ENCODE data around the gene TBR1.

TBR1 gene

DNA sequence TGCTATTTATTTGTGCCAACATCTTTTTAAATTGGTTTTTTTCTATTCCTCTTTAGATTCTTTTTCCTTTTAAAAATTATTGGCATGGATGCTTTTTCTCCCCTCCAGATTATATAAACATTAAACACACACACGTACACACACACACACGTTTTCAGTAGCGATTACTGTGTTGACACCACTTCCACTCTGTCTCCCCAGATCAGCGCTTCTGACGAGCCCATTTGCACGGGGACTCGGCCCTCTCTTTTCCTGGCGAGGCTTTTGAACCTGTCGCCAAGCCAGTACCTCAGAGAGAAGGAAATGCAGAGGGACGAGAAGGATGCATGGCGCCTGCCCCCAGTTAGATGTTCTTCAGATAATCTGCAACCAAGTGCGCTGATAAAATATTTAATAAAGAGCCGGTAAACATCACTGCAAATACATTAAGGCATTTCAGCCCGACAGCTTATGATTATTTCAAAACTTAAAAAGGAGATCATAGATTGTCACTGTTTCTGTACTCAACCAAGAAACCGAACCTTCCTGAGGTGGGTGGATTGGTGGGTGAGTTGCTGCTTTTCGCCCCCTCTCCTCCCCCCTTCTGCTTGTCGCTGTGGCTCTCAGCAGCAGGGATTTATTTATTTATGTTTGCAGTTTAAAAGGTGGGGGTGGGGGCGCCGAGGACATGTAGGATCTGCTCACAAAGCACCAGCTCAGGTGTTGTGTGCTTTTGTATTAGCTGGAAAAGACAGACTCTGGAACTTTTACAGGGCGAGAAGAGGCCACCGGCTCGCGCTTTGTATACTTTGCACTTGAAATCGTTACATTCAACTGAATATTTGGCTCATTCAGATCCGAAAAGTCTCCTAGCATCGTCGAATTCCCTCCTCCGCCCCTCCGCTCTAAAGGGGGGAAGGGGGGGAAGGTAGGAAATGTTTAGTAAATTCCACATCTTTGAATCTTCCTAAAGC is 787 bp upstream of the TBR1 start:
- no peak for DNase-seq (ENCODE audit: low spot score)

DNA sequence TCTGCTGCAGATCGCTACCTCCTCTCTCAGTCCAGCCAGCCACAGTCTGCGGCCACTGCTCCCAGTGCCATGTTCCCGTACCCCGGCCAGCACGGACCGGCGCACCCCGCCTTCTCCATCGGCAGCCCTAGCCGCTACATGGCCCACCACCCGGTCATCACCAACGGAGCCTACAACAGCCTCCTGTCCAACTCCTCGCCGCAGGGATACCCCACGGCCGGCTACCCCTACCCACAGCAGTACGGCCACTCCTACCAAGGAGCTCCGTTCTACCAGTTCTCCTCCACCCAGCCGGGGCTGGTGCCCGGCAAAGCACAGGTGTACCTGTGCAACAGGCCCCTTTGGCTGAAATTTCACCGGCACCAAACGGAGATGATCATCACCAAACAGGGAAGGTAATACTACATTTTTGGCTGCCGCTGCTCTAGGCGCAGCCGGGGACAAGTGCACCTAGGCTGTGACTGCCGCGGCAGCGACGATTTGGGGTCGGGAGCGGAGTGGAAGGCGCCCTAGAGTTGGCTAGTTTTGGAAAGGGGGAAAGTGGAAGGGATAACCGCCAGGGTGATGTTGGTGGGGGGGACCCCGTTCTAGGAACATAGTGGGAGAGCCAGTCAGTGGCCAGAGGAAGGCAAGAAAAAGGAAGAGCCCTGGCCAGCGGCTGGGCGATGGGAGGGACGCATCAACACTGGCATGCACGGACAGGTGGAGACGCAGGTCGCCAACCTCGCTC is 776 bp downstream of the TBR1 start:
- no peak for DNase-seq (ENCODE audit: low spot score)

DNA sequence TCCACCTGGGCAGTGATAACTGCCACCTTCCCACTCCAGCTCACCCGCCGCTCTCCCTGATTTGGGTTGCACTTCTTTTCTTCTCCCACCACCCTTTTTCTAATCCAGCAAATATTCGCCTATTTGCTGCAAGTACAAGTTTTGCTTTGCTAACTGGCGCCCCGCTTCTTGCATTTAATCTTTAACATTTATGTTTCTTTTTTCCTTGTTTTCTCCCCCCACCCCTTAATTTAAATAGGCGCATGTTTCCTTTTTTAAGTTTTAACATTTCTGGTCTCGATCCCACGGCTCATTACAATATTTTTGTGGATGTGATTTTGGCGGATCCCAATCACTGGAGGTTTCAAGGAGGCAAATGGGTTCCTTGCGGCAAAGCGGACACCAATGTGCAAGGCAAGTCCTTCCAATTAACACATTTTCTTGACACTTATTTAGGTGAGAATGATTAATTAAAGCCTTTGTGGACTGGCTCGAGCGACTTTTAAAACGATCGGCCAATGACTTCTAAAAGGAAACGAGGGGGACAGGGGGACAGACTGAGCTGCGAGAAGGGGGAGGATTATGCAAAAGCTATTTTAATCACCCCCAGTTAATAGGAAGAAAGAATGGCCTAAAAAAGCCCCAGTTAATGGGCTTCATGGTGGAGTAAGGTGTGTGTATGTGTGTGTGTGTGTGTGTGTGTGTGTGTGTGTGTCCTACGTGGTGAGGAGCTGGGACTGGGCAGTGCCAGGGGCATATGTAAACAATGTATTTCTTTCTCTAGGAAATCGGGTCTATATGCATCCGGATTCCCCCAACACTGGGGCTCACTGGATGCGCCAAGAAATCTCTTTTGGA is 1.6 kb downstream of the TBR1 start:
- DNase-seq (ENCODE audit: low spot score) = no peak

- no peak for DNase-seq (ENCODE audit: low spot score)
Measured at GRCh38 chr2:161418275-161418714, 2.2 kb downstream of the TBR1 start.

DNA sequence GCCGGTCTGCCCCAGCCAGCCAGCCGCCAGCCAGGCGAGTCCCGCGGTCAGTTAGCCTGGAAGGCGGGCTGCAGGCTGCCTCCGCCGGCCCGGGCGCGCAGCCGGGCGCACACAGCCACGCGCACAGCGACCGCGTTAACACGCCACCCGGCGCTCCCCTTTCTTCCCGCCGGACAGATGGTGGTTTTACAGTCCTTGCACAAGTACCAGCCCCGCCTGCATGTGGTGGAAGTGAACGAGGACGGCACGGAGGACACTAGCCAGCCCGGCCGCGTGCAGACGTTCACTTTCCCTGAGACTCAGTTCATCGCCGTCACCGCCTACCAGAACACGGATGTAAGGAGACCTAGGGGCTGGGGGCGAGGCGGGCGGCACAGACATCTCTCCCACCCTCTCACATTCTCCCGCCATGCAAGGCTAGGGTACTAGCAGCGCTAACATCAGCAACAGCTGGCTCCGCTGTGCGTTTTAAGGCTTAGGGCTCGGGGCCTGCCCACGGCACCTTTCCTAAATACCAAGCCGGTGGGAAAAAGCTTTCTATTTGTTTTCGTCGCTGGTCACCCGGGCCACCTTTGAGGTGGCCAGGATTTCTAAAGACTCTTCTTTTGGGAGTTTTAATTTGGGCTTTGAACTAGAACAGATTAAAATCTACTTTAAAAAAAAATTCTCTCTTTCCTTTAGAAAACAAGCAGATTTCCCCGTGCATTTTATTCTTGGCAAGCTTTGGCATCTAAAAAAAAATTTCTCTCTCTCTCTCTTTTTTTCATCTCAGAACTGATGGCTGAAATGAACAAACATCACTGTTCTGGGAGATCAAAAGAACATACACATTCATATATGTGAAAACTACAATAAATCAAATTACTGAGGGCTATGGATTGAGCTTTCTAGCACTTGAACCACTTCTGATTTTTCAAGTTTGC is 2.9 kb downstream of the TBR1 start:
- no peak for DNase-seq (ENCODE audit: low spot score)

DNA sequence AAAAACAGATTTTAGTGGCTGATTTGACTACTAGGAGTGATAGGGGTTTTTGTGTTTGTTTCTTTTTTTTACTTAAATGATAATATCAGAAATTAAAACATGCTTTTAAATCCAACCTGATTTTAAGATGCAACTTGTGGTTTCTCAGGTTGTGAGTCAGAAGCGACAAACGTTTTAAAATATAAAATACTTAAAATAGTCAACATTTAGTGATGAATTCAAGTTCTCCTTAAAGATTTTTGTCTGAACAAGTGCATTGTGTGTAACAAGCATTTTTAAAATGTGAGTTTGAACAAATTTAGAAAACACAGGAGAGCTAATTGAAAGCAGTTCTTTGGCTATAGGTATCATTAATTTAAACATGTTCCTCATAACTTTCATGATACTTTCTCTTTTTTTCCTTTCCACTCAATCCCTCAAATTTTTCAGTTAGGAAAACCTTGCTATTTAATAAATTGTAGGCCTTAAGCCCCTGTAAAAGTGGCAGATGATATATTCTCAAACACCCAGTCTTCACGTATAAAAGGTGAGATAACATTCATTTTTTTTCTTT is 3.6 kb downstream of the TBR1 start:
- DNase-seq (ENCODE audit: low spot score) = no peak

GRCh38 chr2:161420406-161421074 is 4.4 kb downstream of the TBR1 start:
- DNase-seq (ENCODE audit: low spot score) = no peak

DNA sequence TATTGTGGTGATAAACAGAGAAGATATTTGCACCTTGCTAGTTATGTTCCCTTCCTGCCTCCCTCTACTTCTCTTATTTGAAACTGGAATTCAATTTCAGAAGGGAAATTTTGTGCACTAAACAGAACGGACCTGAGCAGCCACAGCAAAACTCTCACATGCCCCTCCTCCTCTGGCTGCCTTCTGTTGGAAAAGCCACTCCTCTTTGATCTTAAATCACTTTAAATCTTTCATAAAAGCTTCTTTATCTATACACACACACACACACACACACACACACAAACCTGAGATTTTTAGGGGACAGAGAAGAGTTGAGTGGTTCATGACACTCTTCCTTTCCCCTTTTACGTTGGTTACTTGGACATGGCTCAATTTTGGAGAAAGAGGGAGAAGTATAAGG is 5.6 kb downstream of the TBR1 start:
- no peak for DNase-seq (ENCODE audit: low spot score)

DNA sequence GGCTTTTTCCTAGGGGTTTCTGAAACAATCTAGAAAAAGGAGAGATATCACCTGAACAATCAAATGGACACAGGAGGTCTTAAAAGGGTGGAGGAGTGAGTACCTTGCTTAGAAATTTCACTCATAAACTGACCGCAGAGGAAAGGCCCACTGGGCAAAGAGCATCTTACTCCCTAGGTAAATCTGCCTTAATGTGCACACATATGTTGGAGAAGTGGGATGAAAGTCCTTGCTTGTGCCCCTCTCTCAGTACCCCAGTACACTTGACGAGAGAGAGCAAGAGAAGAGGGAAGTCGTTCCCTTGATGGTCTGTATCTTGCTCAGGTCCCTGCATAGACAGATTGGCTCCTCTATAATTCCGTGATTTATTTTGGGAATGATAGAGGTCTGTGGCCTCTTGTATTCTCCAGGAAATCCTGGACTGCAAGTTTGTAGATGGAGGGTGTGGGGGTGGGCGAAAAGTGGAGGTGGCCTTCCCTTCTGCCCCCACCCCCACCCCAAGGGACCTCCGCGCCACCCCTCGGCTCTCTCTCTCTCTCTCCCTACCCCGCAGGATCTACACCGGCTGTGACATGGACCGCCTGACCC is 6.8 kb downstream of the TBR1 start:
- no peak for DNase-seq (ENCODE audit: low spot score)

DNA sequence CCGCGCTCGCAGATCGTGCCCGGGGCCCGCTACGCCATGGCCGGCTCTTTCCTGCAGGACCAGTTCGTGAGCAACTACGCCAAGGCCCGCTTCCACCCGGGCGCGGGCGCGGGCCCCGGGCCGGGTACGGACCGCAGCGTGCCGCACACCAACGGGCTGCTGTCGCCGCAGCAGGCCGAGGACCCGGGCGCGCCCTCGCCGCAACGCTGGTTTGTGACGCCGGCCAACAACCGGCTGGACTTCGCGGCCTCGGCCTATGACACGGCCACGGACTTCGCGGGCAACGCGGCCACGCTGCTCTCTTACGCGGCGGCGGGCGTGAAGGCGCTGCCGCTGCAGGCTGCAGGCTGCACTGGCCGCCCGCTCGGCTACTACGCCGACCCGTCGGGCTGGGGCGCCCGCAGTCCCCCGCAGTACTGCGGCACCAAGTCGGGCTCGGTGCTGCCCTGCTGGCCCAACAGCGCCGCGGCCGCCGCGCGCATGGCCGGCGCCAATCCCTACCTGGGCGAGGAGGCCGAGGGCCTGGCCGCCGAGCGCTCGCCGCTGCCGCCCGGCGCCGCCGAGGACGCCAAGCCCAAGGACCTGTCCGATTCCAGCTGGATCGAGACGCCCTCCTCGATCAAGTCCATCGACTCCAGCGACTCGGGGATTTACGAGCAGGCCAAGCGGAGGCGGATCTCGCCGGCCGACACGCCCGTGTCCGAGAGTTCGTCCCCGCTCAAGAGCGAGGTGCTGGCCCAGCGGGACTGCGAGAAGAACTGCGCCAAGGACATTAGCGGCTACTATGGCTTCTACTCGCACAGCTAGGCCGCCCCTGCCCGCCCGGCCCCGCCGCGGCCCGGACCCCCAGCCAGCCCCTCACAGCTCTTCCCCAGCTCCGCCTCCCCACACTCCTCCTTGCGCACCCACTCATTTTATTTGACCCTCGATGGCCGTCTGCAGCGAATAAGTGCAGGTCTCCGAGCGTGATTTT is 7.6 kb downstream of the TBR1 start:
- DNase-seq (ENCODE audit: low spot score) = no peak

DNA sequence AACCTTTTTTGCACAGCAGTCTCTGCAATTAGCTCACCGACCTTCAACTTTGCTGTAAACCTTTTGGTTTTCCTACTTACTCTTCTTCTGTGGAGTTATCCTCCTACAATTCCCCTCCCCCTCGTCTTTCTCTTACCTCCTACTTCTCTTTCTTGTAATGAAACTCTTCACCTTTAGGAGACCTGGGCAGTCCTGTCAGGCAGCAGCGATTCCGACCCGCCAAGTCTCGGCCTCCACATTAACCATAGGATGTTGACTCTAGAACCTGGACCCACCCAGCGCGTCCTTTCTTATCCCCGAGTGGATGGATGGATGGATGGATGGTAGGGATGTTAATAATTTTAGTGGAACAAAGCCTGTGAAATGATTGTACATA is 8.3 kb downstream of the TBR1 start:
- no peak for DNase-seq (ENCODE audit: low spot score)

- no peak for DNase-seq (ENCODE audit: low spot score)
Measured at GRCh38 chr2:161424891-161425727, 9.0 kb downstream of the TBR1 start.

DNA sequence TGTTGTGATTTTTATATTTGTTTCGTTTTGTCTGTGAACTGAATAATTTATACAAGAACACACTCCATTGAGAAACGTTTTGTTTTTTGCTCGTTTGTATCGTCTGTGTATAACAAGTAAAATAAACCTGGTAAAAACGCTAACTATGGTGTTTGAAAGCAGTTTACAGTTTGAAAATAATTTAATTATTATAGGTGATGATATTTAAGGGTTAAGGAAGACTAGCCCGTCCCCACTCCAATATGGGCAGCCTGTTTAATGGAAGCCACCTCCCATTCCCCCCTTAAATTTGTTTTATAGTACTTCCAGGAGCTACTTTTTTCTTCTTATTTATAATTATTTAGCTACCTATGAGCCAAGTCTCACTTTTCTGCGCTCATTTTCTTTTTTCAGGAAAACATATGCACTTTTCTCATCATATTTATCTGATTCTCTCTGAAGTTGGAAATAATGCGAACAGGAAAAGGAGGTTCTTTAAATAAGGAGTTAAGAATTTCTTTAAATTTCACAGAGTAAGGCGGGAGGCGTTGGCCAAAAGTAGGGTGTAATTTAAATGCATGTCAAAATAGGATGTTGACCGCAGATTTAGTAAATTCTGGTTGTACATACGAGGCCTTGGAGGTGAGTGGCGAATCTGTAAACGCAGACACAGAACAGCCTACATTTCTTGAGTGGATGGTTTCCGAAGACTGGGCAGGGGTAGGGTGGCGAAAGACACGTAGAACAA is 9.8 kb downstream of the TBR1 start:
- no peak for DNase-seq (ENCODE audit: low spot score)

DNA sequence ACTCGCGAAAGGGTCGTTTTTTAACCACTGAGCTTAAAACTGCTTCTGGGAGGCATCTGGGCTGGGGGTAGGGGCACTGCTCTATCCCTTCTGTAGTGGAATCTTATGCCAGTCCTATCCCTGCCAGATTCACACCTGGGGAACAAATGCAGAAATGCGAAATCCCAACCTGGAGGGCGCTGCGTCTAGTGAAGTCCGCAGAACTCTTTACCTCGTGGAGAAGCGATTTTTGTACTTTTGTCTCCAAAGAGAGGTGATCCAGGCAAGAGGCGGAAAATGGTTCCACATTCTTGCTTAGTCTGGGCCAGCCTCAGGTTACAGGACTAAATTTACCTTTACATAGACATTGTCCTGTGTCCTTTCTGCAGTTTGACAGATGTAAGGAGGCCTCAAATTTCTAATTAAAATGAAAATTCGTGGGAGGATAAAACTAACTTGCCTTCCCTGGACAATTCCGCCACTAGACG is 10.4 kb downstream of the TBR1 start:
- DNase-seq (ENCODE audit: low spot score) = no peak

DNA sequence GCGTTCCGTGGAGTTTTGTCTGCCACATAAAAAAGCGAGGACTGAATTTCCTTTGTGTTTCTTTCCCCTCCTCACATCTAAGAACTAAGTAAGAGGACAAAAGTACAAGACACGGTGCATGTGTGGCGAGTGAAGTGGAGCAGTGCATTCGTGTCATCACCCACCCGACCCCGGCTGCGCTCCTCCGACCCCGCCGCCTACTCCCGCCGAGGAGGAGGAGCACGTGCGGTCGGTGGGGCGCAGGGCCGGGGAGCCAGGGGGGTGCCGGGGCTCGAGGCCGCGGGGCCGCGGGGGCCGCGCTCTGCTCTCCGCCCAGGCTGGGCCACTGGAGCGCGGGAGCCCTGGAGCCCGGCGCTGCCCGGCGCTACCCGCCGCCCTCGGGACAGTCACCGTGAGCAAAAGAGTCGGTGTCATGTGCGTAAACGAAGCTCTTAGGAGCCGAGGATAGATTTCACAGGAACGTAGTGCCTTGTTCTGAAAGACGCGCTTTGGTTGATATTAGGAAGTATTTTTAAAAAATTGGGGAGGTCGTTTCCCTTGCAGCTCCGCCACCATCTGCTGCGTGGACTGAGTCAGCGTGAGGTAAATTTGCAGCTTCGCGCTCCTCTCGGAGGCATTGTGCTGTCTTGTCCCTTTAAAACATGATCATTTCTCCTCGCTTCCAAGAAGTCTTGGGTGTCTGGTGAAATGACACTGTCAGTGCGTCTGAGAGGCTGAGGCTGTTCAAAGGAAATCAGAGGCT is 11.0 kb downstream of the TBR1 start:
- no peak for DNase-seq (ENCODE audit: low spot score)

Data from hematopoietic multipotent progenitor cell treated with erythropoietin and hydrocortisone succinate and interleukin-3 and kit ligand, for 17 days (in vitro differentiated cells).